GM12874 (cell line): Measurements from ENCODE around the gene CGB5.

Experiments used
- TF ChIP-seq, protein P1 (sequence below): IDR thresholded peaks from 2 replicates; pipeline ENCODE4 v1.5.1; 2011; ENCODE audit warnings: low read depth, mild to moderate bottlenecking, control low read depth, low read length, moderate library complexity; ENCODE audit not compliant: insufficient read depth

Gene CGB5

DNA sequence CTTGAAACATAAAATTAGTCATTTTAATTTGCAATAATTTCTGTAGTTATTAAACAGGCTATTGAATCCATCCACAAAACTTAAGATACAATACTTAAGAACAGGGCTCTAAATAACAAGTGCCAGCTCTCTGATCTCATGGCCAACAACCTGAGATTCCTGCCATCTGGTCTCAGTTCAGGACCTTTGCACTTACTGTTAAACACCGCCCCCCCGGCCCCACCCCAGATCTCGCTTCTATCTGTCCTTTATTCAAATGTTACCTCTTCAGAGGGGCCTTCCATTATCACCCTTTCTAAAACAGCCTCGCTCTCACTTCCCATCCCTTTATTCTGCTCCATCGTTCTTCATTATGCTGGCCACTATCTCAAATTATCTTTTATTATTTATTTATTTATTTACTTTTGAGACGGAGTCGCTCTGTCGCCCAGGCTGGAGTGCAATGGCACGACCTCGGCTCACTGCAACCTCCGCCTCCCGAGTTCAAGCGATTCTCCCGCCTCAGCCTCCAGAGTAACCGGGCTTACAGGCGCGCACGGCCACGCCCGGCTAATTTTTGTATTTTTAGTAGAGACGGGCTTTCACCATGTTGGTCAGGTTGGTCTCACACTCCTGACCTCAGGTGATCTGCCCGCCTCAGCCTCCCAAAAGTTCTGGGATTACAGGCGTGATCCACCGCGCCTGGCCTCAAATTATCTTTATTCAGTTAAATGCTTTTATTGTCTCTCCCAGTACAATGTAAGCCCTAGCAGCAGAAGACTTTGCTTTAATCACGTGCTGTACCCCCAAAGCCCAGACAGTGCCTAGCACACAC lies 40.8 kb downstream of the CGB5 start:
- TF ChIP-seq, protein P1, sequence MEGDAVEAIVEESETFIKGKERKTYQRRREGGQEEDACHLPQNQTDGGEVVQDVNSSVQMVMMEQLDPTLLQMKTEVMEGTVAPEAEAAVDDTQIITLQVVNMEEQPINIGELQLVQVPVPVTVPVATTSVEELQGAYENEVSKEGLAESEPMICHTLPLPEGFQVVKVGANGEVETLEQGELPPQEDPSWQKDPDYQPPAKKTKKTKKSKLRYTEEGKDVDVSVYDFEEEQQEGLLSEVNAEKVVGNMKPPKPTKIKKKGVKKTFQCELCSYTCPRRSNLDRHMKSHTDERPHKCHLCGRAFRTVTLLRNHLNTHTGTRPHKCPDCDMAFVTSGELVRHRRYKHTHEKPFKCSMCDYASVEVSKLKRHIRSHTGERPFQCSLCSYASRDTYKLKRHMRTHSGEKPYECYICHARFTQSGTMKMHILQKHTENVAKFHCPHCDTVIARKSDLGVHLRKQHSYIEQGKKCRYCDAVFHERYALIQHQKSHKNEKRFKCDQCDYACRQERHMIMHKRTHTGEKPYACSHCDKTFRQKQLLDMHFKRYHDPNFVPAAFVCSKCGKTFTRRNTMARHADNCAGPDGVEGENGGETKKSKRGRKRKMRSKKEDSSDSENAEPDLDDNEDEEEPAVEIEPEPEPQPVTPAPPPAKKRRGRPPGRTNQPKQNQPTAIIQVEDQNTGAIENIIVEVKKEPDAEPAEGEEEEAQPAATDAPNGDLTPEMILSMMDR = no peak

DNA sequence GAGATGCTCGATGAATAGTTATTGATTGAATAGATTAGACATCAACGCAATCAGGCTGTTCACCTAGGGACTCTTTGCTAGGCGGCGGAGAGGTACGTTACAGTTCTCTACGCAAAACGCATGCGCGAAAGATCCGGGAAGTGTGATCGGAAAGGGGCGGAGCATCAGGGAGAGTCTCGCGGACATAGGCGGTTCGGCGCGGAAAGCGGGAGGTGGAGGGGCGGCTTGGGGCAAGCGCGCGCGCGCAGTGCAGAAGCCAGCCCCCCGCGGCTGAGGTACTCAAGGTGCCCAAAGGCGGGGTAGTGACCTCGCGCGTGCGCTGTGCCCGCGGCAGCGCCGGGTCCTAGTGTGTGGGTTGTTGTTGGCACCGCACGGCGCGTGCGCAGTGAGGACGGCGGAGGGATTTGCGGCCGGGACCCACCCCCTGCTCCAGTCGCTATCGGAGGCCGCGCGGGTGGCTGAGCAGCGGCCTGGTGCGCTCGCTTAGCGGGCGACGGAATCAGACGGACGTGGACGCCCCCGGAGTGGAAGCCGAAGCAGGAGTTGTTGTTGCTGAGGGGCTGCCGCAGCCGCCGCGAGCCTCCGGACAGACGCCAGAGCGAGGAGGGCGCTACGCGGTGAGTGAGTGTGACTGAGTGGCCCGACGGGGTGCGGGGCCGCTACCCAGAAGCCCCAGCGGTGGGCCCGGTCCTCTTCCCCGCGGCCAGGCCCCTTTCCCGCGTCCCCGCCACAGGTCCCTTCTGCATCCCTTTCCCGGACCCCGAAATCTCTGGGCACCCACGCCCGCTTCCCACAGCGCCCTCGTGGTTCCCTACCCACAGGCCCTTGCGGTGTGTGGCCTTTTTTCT lies 41.6 kb downstream of the CGB5 start, which contains the start of gene SNRNP70:
SNRNP70 (plus strand) TSS at position 432 of the 848 bp plus-strand sequence. CDS start 964 bp downstream, outside the sequence.
- TF ChIP-seq, protein P1 = no peak

DNA sequence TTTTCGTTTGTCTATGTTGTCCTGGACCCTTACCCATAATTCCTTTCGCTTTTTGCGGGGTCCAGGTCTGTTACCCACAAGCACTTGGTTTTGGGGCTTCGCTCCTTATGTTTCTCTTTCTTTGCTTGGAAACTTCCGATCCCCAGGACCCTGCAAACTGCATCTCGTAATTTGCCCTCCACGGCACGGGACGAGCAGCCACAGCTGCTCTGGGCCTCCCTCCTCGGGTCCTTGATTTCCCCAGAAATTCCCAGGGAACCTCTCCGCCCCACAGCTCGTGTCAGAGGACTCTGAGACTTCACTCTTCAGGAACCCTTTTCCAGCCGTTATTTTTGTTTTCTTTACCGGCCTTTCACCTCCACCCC lies 42.2 kb downstream of the CGB5 start:
- TF ChIP-seq, protein P1 = no peak

DNA sequence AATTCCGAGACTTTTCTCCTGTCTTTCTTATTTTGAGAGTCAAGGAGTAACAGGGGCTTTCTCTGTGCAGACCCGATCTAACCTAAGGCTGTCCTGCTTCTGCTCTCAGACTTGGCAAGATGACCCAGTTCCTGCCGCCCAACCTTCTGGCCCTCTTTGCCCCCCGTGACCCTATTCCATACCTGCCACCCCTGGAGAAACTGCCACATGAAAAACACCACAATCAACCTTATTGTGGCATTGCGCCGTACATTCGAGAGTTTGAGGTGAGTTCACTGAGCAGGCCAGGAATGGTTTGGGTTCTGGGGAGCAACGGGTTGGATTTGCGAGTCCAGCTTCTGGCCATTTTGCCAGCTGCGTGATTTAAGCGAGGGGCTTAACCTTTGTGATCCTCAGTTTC lies 42.6 kb downstream of the CGB5 start:
- TF ChIP-seq, protein P1 = no peak

DNA sequence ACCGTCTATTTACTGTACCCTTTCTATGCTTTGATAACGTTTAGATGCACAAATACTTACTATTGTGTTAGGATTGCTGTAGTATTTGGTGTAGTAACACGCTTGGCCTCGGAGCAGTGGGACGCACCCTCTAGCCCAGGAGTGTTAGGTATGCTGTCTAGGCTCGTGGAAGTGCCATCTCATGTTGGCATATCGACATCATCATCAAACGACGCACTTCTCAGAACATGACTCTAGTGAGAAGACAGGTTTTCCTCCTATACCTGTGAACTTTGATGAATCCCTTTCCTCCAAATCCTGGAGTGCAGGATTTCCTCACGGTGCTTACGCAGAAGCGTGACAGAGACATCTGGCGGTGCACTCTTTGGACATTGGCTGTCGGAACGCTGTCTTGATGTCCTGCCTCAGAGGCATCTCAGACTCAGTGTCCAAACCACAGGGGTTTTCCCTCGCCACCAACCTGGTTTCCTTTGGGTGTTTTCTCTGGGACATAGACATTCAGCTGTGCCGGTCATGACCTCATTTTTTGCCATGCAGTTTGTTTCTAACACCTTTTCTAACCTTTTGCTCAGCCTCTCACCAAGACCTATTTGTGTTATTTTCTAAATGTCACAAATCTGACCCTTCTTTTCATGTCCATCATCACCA lies 47.9 kb downstream of the CGB5 start:
- TF ChIP-seq, protein P1 = no peak

DNA sequence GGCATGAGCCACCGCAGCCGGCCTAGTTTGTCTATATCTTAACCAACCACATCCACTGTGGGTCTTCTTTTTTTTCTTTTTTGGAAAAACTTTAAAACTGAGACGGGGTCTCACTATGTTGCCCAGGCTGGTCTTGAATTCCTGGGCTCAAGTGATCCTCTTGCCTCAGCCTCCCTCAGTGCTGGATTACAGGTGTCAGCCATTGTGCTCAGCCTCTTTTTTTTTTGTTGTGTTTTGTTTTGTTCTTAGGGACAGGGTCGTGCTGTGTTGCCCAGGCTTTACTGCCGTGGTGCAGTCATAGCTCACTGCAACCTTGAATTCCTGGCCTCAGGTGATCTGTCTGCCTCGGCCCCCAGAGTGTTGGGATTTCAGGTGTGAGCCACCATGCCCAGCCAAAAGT lies 49.0 kb downstream of the CGB5 start:
- TF ChIP-seq, protein P1 = no peak
